LHCN-M2 (cell line): Measurements from ENCODE around the gene ANO2. TPM values are rescaled to one million over a fixed set of nuclear protein-coding genes. Genes with fewer than 3 reads are reported as not detected.

Experiments
- DNase-seq: peaks from one replicate; pipeline ENCODE4 v3.0.0-alpha.2; 2012; ENCODE audit warnings: low read depth
- total RNA-seq: library from RNA; depleted of rRNA; stranded (reverse); fragments of >200 nt; gene quantifications from 2 replicates; pipeline ENCODE4 v1.2.3, GENCODE V29; 2014

The ANO2 gene
- total RNA-seq, 1 experiment from 2014 or later: under 0.01 TPM

DNA sequence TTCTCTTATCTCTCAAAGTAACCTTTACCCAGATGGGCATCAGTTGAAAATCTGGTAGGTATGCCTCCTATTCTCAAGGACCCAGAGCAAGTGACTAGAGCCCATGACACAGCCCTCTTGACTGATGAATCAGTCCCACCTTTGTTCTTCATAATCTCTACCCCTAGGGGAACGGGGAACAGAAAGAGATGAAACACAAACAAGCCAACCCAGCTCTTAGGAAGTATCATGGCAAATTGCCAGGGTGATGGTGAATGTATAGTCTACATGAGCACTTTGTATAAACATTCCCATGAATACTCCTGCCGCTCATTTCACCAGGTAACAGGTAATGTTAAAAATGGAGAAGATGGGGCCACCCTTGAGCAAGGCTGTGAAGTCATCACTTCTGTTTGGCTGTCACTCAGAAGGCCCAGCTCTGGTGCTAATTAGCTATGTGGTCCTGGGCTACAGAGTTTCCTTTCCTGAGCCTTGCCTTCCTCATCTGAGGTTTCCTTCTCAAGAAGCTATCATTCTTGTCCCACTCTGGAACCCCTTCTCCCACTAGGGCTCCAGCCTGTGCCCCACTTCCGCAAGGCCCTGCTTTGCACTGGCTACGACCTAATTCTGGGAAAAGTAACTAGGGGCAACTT, 161.7 kb downstream of the ANO2 start:
- no peak for DNase-seq

DNA sequence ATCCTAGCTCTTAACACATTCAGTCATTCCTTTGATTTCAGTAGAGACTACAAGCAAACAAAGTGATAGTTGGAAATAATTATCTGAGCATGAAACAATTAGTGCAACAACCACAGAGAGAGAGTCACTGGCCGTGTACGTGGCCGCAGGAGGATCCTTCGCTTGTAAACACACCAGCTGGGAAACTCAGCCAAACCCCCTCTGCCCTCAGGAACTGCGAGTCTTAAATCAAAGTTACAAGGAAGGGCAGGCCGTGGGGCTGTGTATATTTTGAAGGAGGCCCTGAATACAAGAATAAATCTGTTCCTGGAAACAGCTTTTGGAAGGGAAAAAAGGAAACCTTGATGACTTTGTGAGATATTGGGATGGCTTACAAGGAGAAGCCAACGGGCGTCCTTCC, 164.5 kb downstream of the ANO2 start:
- DNase-seq: no peak

DNA sequence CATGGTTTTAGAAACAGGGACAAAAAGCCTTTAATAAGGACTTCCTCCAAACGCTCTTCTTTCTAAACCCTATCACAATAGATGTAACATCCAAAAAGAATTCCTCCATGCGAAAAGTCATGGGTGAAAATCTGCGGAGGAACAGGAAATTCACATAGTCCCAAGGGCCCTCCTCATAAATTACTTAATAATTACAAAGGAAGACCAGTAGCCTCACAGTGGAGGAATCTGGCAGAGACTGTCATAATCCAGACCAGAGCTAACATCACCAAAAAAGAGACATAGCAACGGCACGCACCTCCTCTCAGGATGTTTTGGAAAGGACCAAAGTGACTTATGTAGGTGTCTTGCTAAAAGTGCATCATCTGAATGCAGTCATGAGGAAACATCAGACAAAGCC, 165.7 kb downstream of the ANO2 start:
- DNase-seq: no peak

DNA sequence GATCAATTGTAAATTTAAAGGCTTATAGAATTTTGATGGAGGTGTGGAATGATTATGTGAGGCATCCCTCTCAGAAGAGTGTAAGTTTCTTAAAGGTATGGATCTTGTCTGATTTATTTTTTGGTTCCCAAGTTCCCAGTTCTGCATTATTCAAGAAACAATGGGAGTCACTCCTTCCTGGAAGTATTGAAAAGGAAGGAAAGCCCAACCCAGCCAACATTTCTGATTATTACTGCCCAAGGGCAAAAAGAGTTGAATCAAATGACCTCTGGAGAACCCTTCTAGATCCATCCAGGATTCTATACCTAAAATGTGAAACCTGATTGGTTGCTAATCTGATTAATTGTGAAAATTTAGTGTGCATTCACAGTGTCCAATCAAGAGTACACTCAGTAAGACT, 166.2 kb downstream of the ANO2 start:
- no peak for DNase-seq

DNA sequence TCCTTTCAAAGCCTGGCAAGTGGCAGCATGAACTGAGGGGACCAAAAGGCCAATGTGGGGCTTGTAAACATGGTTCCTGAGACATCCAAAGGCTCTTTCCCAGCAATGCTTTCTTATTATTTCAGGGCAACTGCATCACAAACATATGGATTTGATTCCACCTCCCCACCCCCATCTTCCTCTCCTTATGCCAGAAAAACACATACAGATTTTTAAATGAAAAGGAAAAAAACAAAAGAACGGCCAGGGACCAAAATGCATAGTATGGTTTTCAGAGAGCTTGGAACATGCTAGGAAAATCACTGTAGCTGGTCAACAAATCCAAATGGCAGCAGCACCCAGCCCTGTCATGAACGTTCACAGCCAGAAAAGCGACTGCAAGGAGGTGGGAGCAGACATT, 167.6 kb downstream of the ANO2 start:
- no peak for DNase-seq

DNA sequence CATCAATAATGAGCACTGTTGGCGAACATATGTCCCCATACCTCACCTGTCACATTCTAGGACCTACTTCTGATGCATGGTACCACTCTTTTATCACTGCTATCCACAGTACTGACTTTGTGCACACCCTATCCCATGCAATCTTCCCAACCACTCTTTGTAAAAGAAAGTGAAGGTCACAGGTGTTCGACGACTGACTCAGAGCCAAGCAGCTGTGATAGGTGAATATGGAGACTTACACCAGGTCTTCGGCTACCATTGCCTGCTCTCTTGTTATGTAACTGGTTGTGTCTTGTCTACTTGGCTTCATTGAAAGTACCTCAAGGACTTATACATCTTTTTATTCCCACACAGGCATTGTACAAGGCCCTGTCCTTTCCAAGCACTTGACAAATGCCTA, 169.0 kb downstream of the ANO2 start:
- no peak for DNase-seq

DNA sequence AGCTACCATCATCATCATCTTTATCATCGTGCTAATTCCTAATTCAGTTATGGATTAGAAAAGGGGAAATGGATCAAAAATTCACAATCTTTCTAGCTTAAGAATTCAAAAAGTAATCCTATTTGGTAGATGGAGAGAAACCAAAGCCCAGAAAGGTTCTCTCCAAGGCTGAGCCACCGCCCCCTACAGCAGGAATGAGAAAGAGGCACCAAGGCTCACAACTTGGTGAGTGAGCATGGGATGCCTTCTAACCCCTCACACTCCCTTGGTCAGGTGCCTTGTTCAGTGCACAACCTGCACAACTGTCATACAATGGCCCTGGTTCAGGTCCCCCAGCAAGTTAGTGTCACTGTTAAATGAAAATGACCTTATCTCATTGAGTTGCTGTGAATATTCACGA, 171.5 kb downstream of the ANO2 start:
- DNase-seq: no peak

DNA sequence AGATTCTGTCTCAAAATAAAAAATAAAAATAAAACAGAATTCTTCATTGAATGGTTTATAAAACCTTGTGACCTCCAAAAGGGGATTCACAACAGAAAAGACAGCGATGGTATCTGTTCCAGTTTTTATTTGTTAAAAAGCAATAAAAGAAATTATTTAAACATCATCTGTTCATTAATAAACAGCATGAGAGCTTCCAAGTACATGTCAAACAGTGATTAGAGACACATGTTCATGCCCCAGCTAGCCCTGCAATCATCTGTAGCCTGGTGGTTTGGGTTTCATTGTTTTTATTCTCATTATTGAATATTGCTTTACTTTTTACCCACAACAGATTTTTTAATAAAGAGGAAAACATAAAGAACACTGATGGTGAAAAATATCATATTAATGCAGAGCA, 173.3 kb downstream of the ANO2 start:
- no peak for DNase-seq

DNA sequence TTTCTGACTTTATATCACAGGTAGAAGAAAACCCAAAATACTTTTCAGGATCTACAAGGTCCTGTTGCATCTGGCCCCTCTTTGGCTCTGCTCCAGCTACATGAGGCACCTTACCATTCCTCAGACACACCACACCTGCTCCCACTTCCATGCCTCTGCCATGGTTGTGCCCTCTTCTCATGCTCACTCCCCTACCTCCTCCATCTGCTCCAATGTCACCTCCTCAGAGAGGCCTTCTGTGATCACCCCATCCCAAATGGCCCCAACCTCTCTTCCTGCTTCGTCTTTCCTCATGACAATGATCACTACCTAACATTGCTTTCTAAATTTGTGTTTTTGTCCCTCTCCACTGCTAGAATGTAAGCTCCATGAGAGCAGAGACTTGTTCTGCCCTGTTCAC, 174.3 kb downstream of the ANO2 start:
- DNase-seq: no peak

DNA sequence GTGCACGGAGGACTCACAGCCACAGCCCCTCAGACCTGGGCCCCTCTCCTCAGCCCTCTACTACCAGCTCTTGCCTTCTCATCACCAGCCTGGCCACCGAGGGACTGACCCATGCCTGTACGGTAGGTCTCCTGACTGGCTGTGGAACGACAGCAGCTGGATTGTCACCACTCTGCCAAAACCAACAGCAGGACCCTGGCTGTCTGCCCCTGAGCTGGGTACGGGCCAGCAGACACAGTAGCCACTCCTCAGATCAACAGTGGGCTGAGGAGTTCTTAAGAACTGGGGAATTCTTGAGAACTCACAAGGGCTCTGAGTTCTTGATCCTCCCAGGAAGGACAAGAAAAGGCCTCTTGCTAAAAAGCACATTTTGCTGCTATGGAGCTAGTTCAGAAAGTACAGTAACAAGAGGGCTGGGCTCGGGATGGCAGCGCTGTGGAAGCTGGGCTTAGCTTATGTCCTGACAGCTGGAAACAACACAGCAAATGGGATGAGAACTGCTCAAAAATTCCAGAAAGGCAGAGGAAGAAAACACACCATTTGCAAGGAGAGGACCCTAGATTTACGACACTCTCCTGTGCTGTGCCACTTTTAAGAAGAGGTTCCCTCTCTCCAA, 176.4 kb downstream of the ANO2 start:
- no peak for DNase-seq

DNA sequence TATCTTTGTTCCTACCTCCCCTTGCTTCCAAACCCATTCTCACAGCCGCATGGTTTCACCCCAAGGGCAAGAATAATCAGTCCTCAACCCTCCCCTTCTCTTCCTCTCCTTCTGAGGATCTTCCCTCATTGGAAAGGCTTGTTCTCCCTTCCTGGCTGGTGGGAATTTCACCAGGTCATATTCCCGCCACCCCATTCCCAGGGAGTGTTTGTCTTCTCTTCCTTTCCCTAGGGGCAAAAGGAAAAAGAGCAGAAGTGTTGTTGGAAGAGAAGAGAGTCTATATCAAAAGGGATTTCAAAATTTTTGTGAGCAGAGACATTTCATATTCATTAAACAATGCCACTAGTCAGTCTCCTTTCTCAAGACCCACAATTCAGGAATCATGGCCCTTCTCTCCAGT, 176.9 kb downstream of the ANO2 start:
- DNase-seq: no peak

DNA sequence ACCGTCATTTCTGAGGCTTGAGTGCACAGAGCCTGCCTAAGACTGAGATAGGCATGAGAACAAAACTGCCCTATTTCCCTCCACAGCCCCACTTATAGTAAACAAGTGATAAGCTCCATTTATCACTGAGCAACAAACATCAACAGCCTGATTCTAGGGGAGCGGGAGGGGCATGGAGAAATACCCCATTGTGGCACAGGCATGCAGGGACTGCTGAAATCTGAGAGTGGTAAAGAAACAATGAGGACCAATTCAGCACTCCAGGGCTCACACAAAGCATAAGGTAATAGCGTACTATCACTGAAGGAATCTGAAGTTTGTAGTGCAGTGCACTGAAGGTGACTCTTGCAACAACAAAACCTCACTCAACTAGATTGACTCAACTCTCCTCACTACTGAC, 186.7 kb downstream of the ANO2 start:
- no peak for DNase-seq

DNA sequence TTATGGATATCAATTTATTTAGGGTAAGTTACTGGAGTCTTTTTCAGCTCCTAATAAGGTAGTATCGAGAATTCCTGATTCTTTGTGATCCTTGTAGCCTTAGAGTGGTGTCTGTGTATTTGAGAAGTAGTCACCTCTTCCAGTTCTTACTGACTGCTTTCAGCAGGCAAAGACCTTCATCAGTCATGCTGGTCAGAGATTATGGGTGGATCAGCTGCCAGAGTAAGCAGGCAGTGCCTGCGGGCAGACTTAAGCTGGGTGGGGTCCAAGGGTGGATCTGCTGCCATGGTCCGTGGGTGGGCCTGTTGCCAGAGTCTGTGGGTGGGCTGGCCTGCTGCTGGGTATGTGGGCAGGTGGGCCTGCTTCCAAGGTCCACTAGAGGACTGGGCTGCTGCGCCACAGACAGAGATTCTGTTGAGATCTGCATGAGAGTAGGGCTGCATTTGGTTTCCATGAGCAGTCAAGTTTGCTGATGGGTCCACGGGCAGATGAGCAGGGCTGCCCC, 188.7 kb downstream of the ANO2 start:
- DNase-seq: no peak

DNA sequence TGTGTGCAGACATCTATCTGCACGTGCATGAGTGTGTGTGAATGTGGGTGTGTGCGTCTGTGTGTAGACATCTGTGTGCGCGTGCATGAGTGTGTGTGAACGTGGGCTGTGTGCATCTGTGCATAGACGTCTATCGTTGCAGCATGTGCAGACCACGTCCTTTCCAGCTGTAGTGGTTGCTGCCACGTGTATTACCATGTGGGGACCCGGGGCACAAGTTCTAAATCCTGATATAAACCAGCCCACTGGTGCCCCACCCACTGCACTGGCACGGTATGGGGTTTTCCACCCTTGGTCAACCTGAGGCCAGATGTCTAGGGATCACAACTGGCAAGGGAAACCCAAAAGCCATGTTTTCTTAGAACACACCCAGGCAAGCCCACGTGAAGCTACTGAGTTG, 197.0 kb downstream of the ANO2 start:
- no peak for DNase-seq

DNA sequence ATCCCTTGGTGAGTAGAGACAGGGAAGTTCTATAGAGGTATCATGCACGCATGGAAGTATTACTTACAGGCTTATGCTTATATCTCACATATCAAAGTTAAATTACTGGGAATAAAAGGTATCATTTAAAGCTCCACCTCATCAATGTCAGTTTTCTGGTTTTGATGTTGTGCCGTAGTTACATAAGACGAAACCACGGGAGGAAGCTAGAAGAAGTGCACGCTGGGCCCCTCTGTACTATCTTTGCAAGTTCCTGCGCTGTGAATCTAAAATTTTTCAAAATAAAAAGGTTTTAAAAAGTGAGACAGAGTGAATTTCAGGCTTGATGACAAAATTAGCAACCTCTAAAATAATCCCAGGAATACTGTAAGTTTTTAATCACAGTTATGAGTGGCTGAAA, 198.1 kb downstream of the ANO2 start:
- no peak for DNase-seq

DNA sequence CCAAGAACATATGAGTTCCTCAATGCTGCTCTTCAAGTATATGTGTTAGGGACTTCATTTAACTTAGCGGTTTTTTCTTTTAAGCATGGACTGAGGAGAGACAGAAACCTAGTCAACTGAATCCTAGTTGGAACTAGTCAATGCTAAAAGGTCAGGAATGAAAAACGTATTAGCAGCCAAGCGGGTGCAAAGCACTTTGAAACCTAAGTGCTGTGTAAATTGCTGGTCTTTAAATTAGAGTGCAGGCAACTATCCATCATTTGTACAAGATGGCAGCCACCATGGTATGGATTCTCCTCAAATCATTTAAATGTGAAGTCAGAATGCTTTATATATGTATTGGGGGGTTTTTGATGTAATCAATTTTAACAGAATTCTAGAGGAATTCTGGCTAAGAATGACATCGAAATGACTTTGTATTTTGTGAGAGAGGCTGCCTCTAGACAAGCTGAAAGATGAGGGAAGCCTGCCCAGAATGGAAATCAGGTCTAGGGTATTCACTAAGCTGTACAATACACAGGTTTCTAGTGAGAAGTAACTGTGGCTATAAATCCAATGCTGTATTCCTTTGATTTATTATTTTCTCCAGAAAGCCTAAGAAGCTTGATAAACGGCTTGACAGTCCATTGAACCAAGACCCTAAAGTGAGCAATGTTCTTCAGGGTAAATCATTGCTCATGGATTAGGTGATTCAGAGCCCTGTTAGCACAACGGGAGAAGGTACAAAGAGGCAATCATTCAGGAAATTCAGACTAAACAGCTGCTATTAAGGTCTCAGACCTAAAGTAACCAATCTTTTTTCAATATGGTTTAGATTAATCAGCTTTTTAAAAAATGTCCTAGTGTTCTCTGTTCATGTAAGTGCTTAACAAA, 198.8 kb downstream of the ANO2 start:
- DNase-seq: no peak

DNA sequence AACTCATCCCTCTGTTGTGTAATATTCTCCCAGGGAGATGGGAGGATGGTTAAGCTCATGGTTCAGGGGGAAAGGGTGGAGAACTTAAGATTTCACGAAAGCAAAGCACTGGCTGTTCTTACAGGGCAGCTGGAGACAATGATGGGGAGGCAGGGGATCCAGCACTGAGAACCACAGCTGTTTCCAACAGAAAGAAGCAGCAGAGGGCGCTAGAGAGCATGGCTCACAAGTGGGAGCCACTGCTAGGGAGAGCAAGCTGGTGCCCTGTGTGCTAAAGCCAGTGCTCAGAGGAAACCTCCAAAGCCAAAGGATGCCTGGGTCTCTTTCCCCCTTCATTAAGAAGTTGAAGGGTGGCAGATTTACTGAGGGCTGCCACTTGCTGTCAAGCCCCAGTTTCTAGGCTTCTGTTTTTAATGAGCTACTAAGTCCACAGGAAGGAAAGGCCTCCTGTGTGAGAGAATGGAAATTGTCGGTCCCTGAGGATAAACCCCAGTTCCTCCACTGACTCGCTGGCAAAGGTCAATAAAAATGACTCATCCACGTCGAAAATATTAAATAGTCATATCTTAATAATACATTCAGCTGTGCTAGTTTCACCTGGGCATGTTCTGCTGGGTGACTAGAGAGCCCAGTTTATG, 199.7 kb downstream of the ANO2 start:
- DNase-seq: peak; percentile 39

DNA sequence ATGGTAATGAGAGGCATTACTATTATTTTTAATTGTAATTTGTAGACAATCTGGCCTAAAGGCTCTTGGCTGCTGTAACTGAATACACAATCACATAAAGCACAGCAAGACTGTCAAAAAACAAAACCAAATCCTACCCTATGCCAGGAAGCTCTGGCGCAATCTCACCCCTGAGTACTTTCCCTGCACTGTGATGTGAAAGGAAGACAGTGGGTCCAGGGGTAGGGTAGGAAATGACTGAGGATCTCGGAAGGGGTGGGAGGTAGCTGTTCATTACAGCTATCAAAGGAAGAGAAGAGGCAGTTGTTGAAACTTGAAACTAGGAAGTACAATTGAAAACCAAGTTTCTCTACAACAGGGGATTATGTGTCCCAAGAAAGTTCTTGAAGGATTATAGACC, 202.8 kb downstream of the ANO2 start:
- no peak for DNase-seq

DNA sequence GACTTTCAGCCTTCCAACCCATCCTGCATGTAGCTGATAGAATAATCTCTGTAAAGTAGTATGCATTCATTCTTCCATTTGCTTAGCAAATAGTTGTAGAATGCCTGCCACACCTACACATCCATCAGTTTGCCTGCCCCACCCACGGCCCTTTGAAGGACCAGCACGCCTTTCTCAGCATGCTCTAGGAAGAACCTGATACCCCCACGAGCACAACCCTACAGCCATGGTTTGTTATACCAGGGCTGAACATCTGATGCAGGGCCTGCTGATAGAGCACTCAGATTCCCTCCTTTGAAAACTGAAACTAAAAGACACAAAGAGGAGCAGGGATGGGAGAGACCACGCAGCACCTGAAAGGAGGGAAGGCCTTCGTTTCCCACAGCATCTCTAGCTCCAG, 205.1 kb downstream of the ANO2 start:
- no peak for DNase-seq

DNA sequence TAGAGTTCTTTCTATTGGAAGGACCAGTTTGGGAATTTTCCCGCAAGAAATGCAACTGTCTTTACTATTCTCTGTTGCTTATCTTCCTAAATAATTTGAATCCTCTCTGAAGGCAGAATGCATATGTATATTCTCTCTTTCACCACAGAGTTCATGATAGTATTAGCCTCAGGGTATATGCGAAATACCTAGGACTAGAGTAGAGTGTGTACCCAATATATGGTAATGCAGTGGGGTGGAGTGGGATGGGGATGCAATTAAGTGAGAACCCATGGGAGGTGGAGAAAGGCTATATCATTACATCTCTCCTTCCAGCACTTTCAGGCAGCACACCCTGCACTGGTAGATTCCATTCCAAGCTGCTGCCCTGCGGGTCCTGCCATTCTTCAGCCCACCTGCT, 207.3 kb downstream of the ANO2 start:
- DNase-seq: no peak

DNA sequence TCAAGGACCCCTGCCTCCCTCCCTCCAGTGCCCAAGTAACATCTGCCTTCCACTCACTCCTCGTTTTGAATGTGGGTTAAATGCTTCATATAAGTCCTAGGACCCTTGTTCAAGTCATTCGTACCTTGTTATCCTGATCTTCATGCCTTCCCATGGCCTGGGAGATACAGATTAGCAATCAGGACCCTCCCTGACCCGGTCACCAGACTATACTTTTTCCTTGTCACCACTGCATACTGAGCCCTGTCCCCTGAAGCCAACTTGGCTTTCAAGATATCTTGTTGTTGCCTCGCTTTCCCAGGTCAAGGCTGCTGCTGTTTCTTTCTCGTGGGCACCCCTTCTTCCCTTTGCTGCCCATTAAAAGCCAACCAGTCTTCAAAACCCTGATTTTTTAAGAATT, 208.5 kb downstream of the ANO2 start:
- DNase-seq: no peak

DNA sequence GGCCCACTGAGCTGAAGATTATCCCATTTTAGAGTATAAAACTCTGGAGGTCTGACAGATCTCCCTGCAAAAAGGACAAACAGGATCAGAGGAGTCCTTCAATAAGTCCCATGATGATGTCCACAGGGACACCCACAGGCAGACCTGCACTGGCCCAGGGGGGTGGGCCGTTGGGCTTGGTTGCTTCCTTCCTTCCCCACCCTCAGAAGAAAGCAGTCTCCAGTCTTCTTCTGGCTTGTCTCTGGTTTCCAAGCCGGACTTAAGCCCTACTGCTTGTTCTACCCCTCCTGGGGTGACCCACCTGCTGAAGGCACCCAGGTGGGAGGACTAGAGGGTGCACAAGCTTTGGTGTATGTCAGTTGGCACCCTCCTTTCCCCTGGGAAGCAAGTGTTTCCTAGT, 209.0 kb downstream of the ANO2 start:
- DNase-seq: no peak
